Measurements from ENCODE around the gene CYB561A3. TPM values are rescaled to one million over a fixed set of nuclear protein-coding genes. Genes with fewer than 3 reads are reported as not detected.
A peak's percentile ranks its signal among the peaks of the same experiment; 100 is the strongest.

Gene CYB561A3
- total and polyA plus RNA-seq, 8 donors: 13.4 to 106 (median 20.8) TPM

DNA sequence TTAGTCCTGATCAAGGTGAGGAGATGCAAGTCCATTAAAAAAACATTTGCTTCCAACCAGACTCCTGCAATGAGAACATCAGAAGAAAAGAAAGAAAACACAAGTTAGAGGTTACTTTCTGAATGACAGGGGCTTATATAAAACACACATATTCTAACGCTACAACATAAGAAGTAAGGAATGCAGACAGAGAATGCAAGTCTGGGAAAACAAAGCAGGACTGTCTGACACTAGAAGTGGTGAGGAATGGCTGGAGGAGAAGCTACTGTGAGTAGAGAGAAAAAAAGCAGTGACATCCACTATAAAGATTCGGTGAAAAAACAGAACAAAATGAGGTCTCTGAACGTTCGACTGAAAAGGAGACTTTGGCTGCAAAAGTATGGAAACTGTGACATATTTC, 43.0 kb upstream of the CYB561A3 start:
- TF ChIP-seq EP300 (IDR thresholded peaks at IDR 0.05): no peak
- TF ChIP-seq, protein P1, sequence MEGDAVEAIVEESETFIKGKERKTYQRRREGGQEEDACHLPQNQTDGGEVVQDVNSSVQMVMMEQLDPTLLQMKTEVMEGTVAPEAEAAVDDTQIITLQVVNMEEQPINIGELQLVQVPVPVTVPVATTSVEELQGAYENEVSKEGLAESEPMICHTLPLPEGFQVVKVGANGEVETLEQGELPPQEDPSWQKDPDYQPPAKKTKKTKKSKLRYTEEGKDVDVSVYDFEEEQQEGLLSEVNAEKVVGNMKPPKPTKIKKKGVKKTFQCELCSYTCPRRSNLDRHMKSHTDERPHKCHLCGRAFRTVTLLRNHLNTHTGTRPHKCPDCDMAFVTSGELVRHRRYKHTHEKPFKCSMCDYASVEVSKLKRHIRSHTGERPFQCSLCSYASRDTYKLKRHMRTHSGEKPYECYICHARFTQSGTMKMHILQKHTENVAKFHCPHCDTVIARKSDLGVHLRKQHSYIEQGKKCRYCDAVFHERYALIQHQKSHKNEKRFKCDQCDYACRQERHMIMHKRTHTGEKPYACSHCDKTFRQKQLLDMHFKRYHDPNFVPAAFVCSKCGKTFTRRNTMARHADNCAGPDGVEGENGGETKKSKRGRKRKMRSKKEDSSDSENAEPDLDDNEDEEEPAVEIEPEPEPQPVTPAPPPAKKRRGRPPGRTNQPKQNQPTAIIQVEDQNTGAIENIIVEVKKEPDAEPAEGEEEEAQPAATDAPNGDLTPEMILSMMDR (IDR thresholded peaks at IDR 0.05): no peak
- TF ChIP-seq POLR2AphosphoS5 (IDR thresholded peaks at IDR 0.05): no peak
- no peak for TF ChIP-seq POLR2A (IDR thresholded peaks at IDR 0.05)
- Histone ChIP-seq H3K4me1 (no peaks in the 10 kb centered on the region), H3K9me3 (no peaks in the 10 kb centered on the region), H3K4me3 (no peak overlapping the region), H3K27me3 (no peaks in the 10 kb centered on the region), H3K27ac (no peak overlapping the region), H3K36me3 (peaks cover 69 to 100% (median 93%) of the 10 kb centered on the region in 4 donors)
- intact Hi-C loops (cut with DNase I; ENCODE audit: low total_unique reads): no loop called here
- no peak for DNase-seq
- WGBS, 5 donors: 76 to 87% (median 81%) methylated on average over 4 of the region's 4 CpGs

DNA sequence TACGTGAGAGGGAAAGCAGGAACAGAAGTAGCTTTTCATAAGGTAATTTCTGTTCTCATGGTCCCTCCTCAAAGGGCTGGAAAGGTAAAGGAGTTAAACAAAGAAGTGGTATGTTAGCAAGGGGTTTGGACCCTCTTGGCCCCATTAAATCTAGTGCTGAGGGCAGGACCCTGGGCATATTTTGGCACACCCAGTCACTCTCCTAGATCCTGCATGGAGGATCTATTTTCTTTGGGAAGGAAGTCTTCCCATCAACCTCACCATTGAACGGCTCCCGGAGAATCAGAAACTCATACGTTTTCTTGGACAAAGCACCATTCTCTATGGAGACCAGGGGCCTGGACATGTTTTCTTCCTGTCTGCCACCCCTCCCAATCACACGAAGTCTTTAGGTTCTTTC, 42.4 kb upstream of the CYB561A3 start:
- Histone ChIP-seq H3K27me3 (no peaks in the 10 kb centered on the region), H3K9me3 (no peaks in the 10 kb centered on the region), H3K36me3 (peaks cover 64 to 100% (median 90%) of the 10 kb centered on the region in 4 donors), H3K4me1 (no peaks in the 10 kb centered on the region), H3K4me3 (no peak overlapping the region), H3K27ac (peak overlapping the region in 1 of 5 donors; percentile 0)
- intact Hi-C loops (cut with DNase I; ENCODE audit: low total_unique reads): no loop called here
- no peak for DNase-seq
- 66 to 79% (median 73%) methylated on average over 5 of the region's 5 CpGs for WGBS, 5 donors
- TF ChIP-seq POLR2A (IDR thresholded peaks at IDR 0.05) (no peak), POLR2AphosphoS5 (IDR thresholded peaks at IDR 0.05) (no peak), EP300 (IDR thresholded peaks at IDR 0.05) (no peak)
- TF ChIP-seq, protein P1 (IDR thresholded peaks at IDR 0.05): no peak

GRCh38 chr11:61403658-61404057, 42.0 kb upstream of the CYB561A3 start:
- no peaks in the 10 kb centered on the region for H3K27me3 ChIP-seq
- peaks cover 59 to 100% (median 90%) of the 10 kb centered on the region in 4 donors for H3K36me3 ChIP-seq
- no peak for TF ChIP-seq POLR2AphosphoS5 (IDR thresholded peaks at IDR 0.05)
- TF ChIP-seq EP300 (IDR thresholded peaks at IDR 0.05): no peak
- TF ChIP-seq, protein P1 (IDR thresholded peaks at IDR 0.05): no peak
- no peak for TF ChIP-seq POLR2A (IDR thresholded peaks at IDR 0.05)
- peak overlapping the region in 1 of 5 donors; percentile 0 for H3K27ac ChIP-seq
- DNase-seq: no peak
- H3K4me1 ChIP-seq: no peaks in the 10 kb centered on the region
- no peak overlapping the region for H3K4me3 ChIP-seq
- no peaks in the 10 kb centered on the region for H3K9me3 ChIP-seq
- WGBS, 5 donors: 98 to 100% (median 100%) methylated on average over 1 of the region's 1 CpG
- intact Hi-C loops (cut with DNase I; ENCODE audit: low total_unique reads): no loop called here

DNA sequence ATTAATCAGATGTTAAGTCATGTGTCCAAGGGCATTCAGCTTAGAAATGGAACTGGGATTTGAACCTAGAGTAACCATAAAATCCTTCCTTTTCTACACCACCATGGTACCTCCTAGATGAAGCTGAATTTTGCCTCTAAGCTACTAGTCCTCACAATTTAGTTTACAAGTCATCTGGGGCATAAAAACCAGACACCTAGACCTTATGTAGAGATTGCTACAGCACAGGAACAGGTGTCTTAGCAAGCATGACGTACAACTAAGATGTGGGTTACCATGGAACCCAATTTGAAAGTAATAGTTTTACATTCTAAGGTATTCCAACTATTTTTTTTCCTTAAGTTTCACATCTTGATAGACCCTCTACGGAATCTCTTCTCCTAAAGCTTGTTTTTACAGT, 39.9 kb upstream of the CYB561A3 start:
- TF ChIP-seq POLR2AphosphoS5 (IDR thresholded peaks at IDR 0.05) (no peak), POLR2A (IDR thresholded peaks at IDR 0.05) (no peak), EP300 (IDR thresholded peaks at IDR 0.05) (no peak)
- TF ChIP-seq, protein P1 (IDR thresholded peaks at IDR 0.05): no peak
- 91 to 96% (median 95%) methylated on average over 2 of the region's 2 CpGs for WGBS, 5 donors
- H3K36me3 ChIP-seq: peaks cover 50 to 98% (median 88%) of the 10 kb centered on the region in 4 donors
- no peak overlapping the region for H3K4me3 ChIP-seq
- H3K9me3 ChIP-seq: no peaks in the 10 kb centered on the region
- intact Hi-C loops (cut with DNase I; ENCODE audit: low total_unique reads): no loop called here
- no peaks in the 10 kb centered on the region for H3K4me1 ChIP-seq
- H3K27me3 ChIP-seq: no peaks in the 10 kb centered on the region
- no peak overlapping the region for H3K27ac ChIP-seq
- DNase-seq: no peak

All from stomach (tissue), 9 donors.